HG03108 (cell line): Measurements from ENCODE around the gene ENDOD1.
A peak's percentile ranks its signal among the peaks of the same experiment; 100 is the strongest.

Experiments used
- ATAC-seq: cut with Tn5 transposase; IDR thresholded peaks from one replicate; pipeline ENCODE4 v1.9.1; 2021; ENCODE audit warnings: moderate library complexity; ENCODE audit not compliant: unreplicated experiment

Gene ENDOD1

GRCh38 chr11:95074792-95075563, 14.7 kb upstream of the ENDOD1 start:
- no peak for ATAC-seq

GRCh38 chr11:95076416-95076815, 13.2 kb upstream of the ENDOD1 start:
- ATAC-seq, result peak; percentile 59

DNA sequence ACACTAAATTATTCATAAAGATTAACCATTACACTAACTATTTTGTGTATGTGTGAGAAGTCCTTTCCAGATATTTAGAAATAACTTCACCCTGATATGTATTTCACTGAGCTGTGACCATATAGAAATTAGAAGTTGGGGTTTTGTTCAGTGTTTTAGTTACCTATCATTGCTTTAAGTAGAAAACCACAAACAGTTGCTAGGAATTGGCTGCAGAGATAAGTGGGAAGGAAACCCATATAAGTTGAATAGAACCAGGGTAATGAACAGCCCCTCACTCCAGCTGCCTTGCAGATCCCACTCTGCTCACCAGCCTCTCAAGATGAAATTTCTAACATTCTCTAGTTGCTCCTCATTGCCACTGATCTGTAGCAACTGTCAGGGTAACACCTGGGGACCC, 12.7 kb upstream of the ENDOD1 start:
- ATAC-seq, result no peak

- no peak for ATAC-seq
Measured at GRCh38 chr11:95078526-95078925, 11.1 kb upstream of the ENDOD1 start.

DNA sequence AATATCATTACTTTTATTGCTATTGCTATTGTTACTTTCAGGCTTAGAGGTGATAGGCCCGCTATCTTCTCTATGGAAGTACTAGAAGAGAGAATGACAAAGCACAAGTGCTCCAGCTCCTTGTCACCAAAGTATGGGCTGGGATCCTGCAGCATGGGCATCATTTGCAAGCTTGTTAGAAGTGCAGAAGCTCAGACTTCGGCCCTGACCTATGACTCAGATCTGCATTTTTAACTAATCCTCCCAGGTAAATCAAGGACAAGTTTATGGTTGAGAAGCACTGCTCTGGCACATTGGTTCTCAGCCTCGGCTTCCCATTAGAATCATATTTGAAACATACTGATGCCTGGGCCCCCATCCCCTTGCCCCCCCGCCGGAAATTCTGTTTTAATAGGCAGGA, 8.6 kb upstream of the ENDOD1 start:
- ATAC-seq, result no peak

GRCh38 chr11:95081412-95081811, 8.2 kb upstream of the ENDOD1 start:
- ATAC-seq, result no peak

DNA sequence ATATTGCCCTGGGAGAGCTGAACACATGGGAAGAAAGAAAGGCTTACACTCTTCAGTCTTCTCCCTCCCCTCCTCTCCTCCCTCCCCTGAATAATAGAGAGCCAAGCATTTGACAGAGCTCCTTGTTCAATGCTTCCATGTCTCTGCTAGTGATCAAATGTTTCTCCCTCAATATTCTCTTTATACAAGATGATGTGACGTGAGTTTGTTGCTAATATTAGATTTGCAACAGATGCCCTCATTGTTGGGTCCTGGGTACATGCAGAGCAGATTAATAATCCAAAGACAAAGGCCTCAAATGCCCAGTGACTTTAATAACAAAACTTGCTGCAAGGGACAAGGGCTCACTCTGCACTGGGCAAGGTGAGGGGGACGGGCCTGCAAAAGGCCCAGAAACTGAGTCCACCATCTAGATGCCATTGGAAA, 7.1 kb upstream of the ENDOD1 start:
- ATAC-seq, result no peak

DNA sequence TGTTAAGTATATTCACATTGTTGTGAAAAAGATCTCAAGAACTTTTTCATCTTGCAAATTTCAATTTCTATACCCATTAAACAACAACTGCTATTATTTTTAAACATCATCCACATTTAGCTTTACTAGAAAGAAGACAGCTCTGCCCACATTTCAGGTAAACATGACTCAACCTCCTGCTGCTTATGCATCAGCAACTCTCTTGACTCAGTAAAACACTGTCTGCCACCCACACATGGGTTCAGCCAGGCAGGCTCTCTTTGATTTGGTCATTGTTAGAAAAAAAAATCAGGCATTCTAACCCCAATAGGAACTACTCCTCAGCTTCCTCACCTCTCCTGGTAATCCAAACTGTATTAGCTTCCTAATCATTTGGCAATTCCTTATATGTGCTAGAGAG, 5.1 kb upstream of the ENDOD1 start:
- ATAC-seq, result no peak

DNA sequence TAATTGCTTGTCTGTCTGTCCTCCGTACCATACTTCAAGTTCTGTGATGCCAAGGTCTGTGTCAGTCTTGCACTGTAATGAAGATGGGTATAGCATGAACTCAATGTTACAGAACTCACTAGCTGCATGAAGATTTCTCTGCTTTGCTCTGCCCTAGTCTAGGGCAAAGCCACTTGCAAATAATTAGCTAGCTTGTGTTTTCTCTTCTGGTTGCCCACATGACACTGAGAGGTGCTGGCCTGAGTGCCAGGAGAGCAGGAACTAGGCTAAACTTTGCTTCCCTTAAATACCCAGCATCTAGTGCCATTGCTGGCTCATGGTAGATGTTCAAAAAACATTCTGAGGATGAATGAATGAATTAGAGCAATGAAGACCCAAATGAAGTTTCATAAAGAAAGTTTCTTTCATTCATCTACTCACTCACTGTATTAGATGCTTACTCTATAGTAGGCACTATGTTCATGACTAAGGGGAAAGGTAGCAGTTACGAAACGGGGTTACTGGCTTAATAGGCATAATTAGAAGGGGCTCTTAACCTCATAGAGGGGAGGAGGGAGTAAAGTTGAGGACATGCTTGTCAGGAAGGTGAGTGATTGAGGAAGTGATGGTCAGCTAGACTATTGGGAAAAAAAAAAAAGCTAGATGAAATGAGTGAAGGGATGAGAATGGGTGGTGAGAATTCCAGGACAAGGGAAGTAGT, 4.4 kb upstream of the ENDOD1 start:
- ATAC-seq, result no peak

GRCh38 chr11:95086151-95086550, 3.5 kb upstream of the ENDOD1 start:
- no peak for ATAC-seq

GRCh38 chr11:95086836-95087570, 2.6 kb upstream of the ENDOD1 start:
- no peak for ATAC-seq

GRCh38 chr11:95088946-95089619, 563 bp upstream of the ENDOD1 start:
- peak; percentile 24 for ATAC-seq

DNA sequence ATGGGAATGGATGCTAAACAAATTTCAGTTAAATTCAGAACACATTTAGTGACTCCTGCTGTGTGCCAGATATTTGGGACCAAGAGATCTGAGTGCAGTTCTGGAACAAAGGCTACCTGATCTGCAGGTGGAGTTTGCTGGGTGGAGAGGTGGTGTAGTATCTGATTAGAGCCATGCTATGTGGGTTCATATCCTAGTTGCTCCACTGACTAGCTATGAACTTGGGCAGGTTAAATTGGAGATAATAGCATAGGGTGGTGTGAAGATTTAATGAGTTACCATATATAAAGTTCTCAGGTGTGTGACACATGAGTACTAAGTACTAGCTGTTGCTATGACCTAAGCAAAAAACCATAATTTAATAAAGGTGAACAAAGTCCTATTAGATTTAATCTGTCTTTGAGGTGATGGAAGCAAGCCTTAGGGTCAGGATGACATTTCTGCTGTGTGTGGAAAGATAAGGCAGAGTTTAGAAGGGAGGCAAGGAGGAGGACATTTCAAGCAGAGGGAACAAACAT, 2.1 kb downstream of the ENDOD1 start:
- no peak for ATAC-seq

DNA sequence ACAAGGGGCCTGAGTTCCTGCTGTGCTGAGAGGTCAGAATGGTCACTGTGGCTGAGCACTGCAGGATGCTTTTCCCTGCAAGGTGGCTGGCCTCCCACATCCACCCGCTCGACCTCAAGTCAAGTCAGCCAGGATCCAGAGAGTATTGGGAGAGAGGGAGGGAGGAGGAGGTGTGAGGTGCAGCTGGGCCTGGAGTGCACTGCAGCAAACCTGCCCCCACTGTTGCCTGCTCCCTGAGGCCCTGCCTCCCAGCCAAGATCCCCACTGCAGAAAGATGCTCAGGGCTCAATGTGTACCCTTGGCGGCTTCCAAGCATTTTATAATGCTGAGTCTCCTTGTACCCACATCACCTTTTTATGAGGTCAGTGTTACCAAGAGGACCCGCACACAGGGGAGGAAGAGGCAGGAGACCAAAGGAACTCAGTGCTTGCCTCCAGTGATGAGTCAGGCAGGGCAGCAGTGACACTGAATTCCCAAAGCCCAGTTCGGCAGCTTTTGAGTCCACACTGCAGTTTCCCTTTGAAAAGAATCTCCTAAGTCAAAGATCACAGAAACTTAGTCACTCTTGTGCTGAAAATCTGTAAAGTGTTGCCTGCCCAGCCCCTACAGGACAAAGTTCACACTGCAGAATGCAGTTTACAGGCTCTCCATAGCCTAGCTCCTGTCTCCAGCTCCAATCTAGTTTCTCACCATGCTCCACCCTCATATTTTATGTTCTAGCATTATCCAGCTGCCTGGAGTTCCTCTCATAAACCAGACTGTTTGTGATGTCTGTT, 3.1 kb downstream of the ENDOD1 start:
- ATAC-seq, result no peak

DNA sequence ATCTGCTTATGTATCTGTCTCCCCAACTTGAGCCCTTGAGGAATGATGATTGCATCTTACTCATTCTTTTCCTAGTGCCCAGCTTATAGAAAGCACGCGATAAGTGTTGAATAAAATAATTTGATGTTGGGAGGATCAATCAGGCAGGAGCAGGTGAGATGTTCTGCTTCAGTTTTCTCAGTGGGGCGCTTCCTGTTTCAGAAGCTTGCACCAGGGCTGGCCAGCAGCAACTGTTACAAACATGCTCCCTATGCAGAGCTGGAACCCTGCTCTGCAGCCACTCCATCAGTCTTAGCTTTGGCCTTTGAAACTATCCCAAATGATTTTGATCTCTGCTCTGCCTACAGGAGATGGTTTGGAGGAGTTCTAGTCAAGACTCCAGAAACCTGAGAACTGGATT, 3.9 kb downstream of the ENDOD1 start:
- ATAC-seq, result no peak

GRCh38 chr11:95095858-95096587, 6.4 kb downstream of the ENDOD1 start:
- peak; percentile 86 for ATAC-seq

DNA sequence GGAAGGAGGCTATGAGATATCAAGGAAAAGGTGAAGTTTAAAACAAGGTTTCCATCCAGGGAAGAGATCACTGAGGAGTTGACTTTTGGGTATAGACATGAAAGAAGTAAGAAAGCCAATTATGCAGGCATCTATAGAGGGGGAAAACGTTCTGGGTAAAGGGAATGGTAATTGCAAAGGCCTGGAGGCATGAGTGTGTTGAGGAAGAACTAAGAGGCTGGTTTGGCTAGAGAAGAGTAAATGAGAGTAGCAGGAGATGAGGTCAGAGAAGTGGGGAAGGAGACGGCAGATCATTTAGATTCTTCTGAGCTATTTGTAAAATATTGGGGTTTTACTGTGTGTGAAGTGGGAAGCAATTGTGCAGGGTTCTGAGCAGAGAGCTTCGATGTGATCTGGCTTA, 7.6 kb downstream of the ENDOD1 start:
- ATAC-seq, result no peak

DNA sequence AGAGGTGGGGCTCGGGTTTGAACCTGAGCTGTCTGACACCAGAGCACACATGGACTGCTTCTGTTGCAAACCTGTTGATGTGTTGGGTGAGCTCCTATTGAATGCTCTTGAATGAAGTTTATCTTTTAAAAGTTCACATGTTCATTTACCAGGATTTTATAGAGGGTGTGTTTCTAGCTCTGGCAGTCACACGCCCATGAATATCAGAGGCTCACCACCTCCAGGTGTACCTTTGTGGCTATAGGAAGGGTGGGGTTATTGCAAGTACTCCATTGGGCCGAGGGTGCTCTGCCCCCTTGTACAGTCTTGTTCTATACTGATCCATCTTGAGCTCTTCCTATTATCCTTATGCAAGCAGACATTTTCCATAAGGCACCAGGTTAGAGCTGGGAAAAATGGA, 9.2 kb downstream of the ENDOD1 start:
- no peak for ATAC-seq

GRCh38 chr11:95100191-95100648, 10.6 kb downstream of the ENDOD1 start:
- ATAC-seq, result no peak
